ENCODE results near the gene CACNA2D3. TPM values are rescaled to one million over a fixed set of nuclear protein-coding genes. Genes with fewer than 3 reads are reported as not detected.

CACNA2D3 gene
- total RNA-seq, 2 donors from 2014 or later: 0.97 TPM; not detected in 1

DNA sequence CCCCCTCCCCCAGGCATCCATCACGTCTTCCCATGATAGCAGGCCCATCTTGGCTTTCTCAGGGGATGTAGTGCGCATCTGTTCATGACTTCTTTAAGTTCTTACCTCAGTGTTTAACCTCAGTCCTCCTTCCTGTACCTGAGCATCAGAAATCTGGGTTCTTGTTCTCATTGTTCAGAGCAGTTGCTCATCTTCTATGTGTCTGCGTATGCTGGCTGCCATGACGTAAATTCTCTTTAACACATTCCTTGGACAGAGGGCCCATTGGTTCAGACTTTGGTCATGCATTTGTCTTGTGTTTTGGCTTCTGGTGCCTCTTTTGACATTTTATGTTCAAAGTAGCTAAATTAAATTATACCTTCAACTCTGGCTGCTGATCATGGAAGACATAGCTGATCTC is 227.3 kb downstream of the CACNA2D3 start:
- Mint-ChIP-seq H3K27ac (peak overlapping the region; percentile 80), H3K4me3 (no peak overlapping the region), H3K9me3 (no peaks in the 10 kb centered on the region), H3K4me1 (peaks cover 41% of the 10 kb centered on the region), H3K27me3 (ENCODE audit: insufficient read depth) (no peaks in the 10 kb centered on the region), H3K36me3 (ENCODE audit: low read depth) (no peaks in the 10 kb centered on the region)
- H3K9ac ChIP-seq (ENCODE audit: extremely low read depth, low read length, poor library complexity, severe bottlenecking): no peak overlapping the region
- TF ChIP-seq, protein P1, sequence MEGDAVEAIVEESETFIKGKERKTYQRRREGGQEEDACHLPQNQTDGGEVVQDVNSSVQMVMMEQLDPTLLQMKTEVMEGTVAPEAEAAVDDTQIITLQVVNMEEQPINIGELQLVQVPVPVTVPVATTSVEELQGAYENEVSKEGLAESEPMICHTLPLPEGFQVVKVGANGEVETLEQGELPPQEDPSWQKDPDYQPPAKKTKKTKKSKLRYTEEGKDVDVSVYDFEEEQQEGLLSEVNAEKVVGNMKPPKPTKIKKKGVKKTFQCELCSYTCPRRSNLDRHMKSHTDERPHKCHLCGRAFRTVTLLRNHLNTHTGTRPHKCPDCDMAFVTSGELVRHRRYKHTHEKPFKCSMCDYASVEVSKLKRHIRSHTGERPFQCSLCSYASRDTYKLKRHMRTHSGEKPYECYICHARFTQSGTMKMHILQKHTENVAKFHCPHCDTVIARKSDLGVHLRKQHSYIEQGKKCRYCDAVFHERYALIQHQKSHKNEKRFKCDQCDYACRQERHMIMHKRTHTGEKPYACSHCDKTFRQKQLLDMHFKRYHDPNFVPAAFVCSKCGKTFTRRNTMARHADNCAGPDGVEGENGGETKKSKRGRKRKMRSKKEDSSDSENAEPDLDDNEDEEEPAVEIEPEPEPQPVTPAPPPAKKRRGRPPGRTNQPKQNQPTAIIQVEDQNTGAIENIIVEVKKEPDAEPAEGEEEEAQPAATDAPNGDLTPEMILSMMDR (conservative IDR thresholded peaks at IDR 0.05): no peak
- peaks cover 4% of the 10 kb centered on the region for H3K4me1 ChIP-seq (ENCODE audit: control insufficient read depth, insufficient read depth, low read length)
- H3K27me3 ChIP-seq (ENCODE audit: control insufficient read depth, insufficient read depth, low read length, poor library complexity, severe bottlenecking): no peaks in the 10 kb centered on the region
- H3K9me3 ChIP-seq (ENCODE audit: control insufficient read depth, low read length): no peaks in the 10 kb centered on the region
- H3K27ac ChIP-seq (ENCODE audit: low read depth, low read length): no peak overlapping the region
- WGBS, 2 experiments (ENCODE audit: insufficient coverage in 1 of 2, insufficient read length in 1 of 2): 87 to 94% methylated on average over 4 of the region's 4 CpGs
- H3K4me3 ChIP-seq (ENCODE audit: low read length): no peak overlapping the region
- H3K36me3 ChIP-seq (ENCODE audit: control insufficient read depth, insufficient read depth, low read length): no peaks in the 10 kb centered on the region
- DNase-seq: no peak

DNA sequence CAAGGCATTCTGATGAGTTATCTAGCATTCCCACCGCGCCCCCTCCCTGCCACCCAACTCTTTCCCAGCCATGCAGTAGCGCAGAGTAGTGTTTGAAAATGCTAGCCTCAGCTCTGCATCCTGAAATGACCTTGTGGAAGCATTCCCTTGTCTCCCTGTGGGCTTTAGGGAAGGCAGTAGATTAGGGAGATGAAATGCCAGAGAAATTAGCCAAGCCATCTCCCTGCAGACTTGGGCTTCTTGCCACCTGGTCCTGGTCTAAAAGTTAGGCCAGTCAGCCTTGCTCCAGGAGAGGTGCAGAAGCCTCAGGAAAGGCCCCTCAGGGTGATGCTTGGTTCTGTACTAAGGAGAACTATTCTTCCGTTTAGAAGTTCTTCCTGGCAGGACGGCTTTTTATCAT is 231.2 kb downstream of the CACNA2D3 start:
- Histone ChIP-seq H3K36me3 (ENCODE audit: control insufficient read depth, insufficient read depth, low read length) (no peaks in the 10 kb centered on the region), H3K27ac (ENCODE audit: low read depth, low read length) (no peak overlapping the region), H3K9me3 (ENCODE audit: control insufficient read depth, low read length) (no peaks in the 10 kb centered on the region), H3K27me3 (ENCODE audit: control insufficient read depth, insufficient read depth, low read length, poor library complexity, severe bottlenecking) (no peaks in the 10 kb centered on the region), H3K9ac (ENCODE audit: extremely low read depth, low read length, poor library complexity, severe bottlenecking) (no peak overlapping the region), H3K4me1 (ENCODE audit: control insufficient read depth, insufficient read depth, low read length) (peaks cover 4% of the 10 kb centered on the region), H3K4me3 (ENCODE audit: low read length) (no peak overlapping the region)
- Mint-ChIP-seq H3K4me1 (peaks cover 17% of the 10 kb centered on the region), H3K27me3 (ENCODE audit: insufficient read depth) (no peaks in the 10 kb centered on the region), H3K36me3 (ENCODE audit: low read depth) (no peaks in the 10 kb centered on the region), H3K4me3 (no peak overlapping the region), H3K27ac (no peak overlapping the region), H3K9me3 (no peaks in the 10 kb centered on the region)
- WGBS, 2 experiments (ENCODE audit: insufficient coverage in 1 of 2, insufficient read length in 1 of 2): 91 to 100% methylated on average over 3 to 5 of the region's 5 CpGs
- TF ChIP-seq, protein P1 (conservative IDR thresholded peaks at IDR 0.05): no peak
- peak; percentile 28 for DNase-seq

DNA sequence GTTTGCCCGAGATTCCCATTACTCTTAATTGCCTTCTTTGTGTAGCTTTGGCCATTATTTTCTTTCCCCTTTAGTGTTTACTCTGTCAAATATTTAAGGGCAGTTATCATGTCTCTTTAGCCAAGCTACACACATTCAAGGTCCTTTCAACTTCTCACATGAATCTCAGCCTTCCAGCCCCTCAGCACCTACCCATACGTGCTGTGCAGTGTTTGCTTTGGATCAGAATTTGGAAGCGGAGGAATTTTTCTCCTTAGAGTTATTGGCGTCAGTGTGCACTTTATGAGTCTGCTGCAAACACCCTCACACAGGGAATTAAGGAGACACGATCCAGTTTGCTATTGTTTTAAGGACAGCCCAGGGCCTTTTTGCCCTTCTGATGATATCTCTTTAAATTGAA is 231.6 kb downstream of the CACNA2D3 start:
- Histone ChIP-seq H3K4me1 (ENCODE audit: control insufficient read depth, insufficient read depth, low read length) (peaks cover 4% of the 10 kb centered on the region), H3K4me3 (ENCODE audit: low read length) (no peak overlapping the region), H3K9ac (ENCODE audit: extremely low read depth, low read length, poor library complexity, severe bottlenecking) (no peak overlapping the region), H3K36me3 (ENCODE audit: control insufficient read depth, insufficient read depth, low read length) (no peaks in the 10 kb centered on the region), H3K27ac (ENCODE audit: low read depth, low read length) (no peak overlapping the region), H3K27me3 (ENCODE audit: control insufficient read depth, insufficient read depth, low read length, poor library complexity, severe bottlenecking) (no peaks in the 10 kb centered on the region), H3K9me3 (ENCODE audit: control insufficient read depth, low read length) (no peaks in the 10 kb centered on the region)
- Mint-ChIP-seq H3K9me3 (no peaks in the 10 kb centered on the region), H3K27ac (no peak overlapping the region), H3K4me1 (peaks cover 15% of the 10 kb centered on the region), H3K27me3 (ENCODE audit: insufficient read depth) (no peaks in the 10 kb centered on the region), H3K36me3 (ENCODE audit: low read depth) (no peaks in the 10 kb centered on the region), H3K4me3 (no peak overlapping the region)
- peak; percentile 11 for DNase-seq
- WGBS, 2 experiments (ENCODE audit: insufficient coverage in 1 of 2, insufficient read length in 1 of 2): 77 to 92% methylated on average over 4 to 5 of the region's 5 CpGs
- TF ChIP-seq, protein P1 (conservative IDR thresholded peaks at IDR 0.05): no peak

Data from endodermal cell (in vitro differentiated cells).